HL-60/S4 treated with retinoic acid at 250 ng/mL for 4 days and 3 days (cell line): ENCODE results near the gene A3GALT2.
"Not testable (repeated sequence)": the region's sequence is repeated elsewhere in the genome, so short reads cannot be mapped to it uniquely, and the experiment has no call there.

Experiments
- in situ Hi-C: fragments of 300-500 bp; cut with MboI; formaldehyde crosslinking; loops from 2 replicates; pipeline ENCODE4 v1.7.0; 2022; ENCODE audit warnings: low sequenced_read_pairs

A3GALT2 gene

DNA sequence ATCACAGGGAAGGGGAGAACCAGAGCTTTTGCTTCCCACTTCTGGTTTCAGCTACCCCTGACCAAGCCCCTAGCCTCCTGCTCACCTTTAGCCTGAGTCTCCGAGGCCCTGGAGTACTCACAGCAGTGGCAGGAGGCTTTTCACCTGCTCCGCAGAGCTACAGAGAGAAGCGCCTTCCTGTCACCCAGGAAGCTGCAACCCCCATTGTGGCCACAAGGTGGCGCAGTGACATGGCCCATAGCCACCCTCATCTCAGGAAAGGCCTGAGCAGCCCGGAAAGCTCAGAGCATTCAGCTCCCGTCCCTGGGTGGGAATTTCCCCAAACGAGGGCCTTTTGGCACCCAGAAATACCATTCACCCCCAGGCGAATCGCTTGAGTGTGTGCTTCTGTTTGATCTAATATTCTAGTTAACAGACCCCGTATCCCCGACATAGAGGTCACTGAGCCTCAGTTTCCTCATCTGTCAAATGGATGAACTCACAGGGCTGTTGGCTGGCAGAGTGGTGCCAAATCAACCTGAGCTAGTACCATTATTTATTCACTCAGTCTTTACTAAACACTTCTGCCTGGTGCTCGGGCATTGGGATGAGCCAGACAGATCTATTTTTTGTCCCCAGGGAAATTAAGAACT lies 25.3 kb downstream of the A3GALT2 start:
- in situ Hi-C loops, result no loop called here

DNA sequence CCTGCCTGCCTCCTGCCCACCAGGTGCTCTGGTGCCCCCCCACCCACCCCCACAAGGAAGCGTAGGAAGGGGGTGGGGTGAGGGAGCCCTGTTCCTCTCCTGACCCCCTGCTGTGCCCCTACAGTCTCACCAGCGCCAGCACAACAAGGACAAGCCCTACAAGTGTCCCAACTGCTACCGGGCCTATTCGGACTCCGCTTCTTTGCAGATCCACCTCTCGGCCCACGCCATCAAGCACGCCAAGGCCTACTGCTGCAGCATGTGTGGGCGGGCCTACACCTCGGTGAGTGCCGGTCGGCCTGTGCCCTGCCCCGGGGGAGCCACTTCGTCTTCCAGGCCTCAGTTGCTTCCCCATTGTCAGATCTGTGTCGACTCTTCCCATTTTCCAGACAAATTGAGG lies 25.9 kb downstream of the A3GALT2 start:
- in situ Hi-C loops, result no loop called here

- in situ Hi-C loops, result no loop called here
Observed at GRCh38 chr1:33294071-33295010, 26.6 kb downstream of the A3GALT2 start.

- in situ Hi-C loops, result no loop called here
Observed at GRCh38 chr1:33292726-33293340, 28.1 kb downstream of the A3GALT2 start.

DNA sequence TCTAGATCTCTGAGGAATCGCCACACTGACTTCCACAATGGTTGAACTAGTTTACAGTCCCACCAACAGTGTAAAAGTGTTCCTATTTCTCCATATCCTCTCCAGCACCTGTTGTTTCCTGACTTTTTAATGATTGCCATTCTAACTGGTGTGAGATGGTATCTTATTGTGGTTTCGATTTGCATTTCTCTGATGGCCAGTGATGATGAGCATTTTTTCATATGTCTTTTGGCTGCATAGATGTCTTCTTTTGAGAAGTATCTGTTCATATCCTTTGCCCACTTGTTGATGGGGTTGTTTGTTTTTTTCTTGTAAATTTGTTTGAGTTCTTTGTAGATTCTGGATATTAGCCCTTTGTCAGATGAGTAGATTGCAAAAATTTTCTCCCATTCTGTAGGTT lies 30.3 kb downstream of the A3GALT2 start:
- in situ Hi-C loops, result not testable (repeated sequence)

GRCh38 chr1:33289858-33290154 lies 31.1 kb downstream of the A3GALT2 start:
- in situ Hi-C loops, result no loop called here

- in situ Hi-C loops, result no loop called here
Observed at GRCh38 chr1:33288976-33289857, 31.7 kb downstream of the A3GALT2 start.

GRCh38 chr1:33287317-33287716 lies 33.6 kb downstream of the A3GALT2 start:
- in situ Hi-C loops, result no loop called here

DNA sequence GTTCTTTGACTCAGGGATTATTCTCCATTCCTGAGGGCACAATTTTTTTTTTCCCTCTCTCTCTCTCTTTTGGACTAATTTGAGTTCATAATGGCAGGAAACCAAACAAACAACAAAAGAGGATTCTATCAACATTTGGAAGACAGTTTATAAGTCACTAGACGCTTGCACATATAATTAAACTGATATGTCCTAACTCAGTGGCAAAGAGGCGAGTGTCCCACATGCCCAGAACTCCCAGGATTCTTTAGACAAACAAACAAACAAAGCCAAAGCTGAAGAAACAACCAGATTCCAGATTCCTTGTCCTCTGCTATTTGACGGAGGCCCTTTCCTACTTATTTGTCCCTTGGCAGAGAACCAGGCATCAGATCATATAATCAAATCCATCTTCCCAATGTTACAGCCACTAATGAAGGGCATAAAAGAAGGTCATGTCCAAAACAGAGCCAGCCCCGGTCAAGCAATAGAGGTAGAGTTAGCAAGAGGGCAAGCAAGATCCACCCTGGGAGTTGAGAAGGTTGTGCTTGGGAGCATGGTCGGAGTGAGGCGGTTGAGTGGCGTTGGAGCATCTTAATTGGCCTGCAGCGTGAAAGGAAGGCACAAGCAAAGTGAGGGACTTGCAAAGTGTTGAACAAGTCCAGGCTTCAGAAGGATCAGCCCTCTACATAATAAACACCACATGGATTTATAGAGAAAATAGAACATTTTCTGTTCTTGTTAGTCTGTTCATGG lies 34.3 kb downstream of the A3GALT2 start:
- in situ Hi-C loops, result no loop called here

- in situ Hi-C loops, result no loop called here
Observed at GRCh38 chr1:33284049-33284448, 36.8 kb downstream of the A3GALT2 start.

DNA sequence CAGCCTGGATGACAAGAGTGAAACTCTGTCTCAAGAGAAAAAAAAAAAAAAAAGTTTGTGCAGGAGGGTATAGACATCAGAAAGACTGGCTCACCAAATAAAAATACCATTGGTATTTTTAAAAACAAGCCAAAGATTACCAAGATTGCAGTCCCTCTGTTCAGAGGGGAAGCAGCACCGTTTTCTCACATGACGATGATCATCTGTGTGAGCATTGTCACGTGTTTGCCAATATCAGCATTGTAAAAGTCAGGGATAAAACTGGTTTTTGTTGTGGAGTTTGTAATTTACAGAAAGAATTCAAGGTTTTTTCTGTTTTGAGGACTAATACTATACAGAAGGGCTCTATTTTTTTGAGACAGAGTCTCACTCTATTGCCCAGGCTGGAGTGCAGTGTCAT lies 38.1 kb downstream of the A3GALT2 start:
- in situ Hi-C loops, result no loop called here

- in situ Hi-C loops, result no loop called here
Observed at GRCh38 chr1:33281554-33282303, 39.2 kb downstream of the A3GALT2 start.

DNA sequence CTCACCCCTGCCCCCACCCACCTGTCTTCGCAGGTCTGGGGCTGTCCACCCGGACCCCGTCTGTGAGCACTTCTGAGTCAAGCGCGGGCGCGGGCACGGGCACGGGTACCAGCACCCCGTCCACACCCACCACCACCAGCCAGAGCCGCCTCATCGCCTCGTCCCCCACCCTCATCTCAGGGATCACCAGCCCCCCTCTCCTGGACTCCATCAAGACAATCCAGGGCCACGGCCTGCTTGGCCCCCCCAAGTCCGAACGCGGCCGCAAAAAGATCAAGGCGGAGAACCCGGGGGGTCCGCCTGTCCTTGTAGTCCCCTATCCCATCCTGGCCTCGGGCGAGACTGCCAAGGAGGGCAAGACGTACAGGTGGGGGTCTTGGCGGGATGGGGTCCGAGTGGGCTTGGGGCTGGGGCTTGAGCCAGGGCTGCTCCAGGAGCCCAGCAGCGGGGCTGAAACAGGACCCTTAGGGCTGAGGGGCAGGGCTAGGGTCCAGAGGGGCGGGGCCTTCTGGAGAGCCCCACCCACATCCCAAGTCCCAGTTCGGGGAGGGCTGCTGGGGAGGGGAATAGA lies 40.7 kb downstream of the A3GALT2 start:
- in situ Hi-C loops, result no loop called here

DNA sequence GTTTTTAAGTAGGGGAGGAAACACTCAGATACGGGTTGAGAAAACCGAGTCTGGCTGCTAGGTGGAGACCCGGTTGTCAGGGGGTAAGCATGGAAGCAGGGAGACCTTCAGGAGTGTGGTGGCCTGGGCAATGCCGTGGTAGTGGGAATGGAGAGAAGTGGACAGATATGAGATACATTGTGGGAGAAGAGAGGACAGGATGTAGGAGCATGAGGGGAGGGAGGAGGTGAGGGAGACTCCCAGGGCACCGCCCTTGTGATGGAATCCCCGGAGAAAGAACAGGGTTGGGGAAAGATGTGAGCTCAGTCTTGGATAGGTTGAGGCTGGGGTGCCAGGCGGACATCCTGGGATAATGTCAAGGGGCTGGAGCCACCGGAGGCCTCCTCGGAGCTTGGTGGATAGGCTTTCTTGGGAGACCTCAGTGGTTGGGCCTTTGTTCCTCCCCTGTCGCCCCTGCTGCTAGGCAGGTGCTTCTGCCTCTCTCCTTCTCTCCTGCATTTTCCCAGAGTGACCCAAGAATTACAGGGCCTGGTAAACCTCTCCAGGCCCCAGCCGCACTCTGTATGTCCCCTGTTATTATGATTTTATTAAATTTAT lies 43.3 kb downstream of the A3GALT2 start:
- in situ Hi-C loops, result no loop called here

GRCh38 chr1:33276573-33277298 lies 44.2 kb downstream of the A3GALT2 start:
- in situ Hi-C loops, result no loop called here

- in situ Hi-C loops, result no loop called here
Observed at GRCh38 chr1:33275706-33276572, 45.0 kb downstream of the A3GALT2 start.

GRCh38 chr1:33275195-33275594 lies 45.7 kb downstream of the A3GALT2 start:
- in situ Hi-C loops, result no loop called here
